Caki2 (cell line): ENCODE results near the gene EBPL. TPM values are rescaled to one million over a fixed set of nuclear protein-coding genes. Genes with fewer than 3 reads are reported as not detected.

Experiments used
- DNase-seq: peaks from one replicate; pipeline ENCODE4 v3.0.0-alpha.2; 2015; ENCODE audit warnings: low read depth
- in situ Hi-C: cut with HindIII; loops from 2 replicates; pipeline ENCODE4 v1.10.0; 2016; ENCODE audit warnings: low sequenced_read_pairs, low pct_unique_long_range_greater_than_20kb, mixed read lengths
- total RNA-seq: library from RNA; depleted of rRNA; stranded (reverse); fragments of >200 nt; shearing (Covaris generic); gene quantifications from 2 replicates; pipeline ENCODE4 v1.2.3, GENCODE V29; 2014; ENCODE audit warnings: low replicate concordance

The EBPL gene
- total RNA-seq, 1 experiment from 2014 or later = 177 TPM

- DNase-seq = no peak
- in situ Hi-C loops = no loop called here
These were observed 48.1 kb downstream of the EBPL start for GRCh38 chr13:49643035-49643646.

- no peak for DNase-seq
- in situ Hi-C loops = no loop called here
These were observed 49.4 kb downstream of the EBPL start for GRCh38 chr13:49641801-49642291.

- no peak for DNase-seq
- in situ Hi-C loops = no loop called here
These were observed 52.6 kb downstream of the EBPL start for GRCh38 chr13:49638744-49639072.

- in situ Hi-C loops = no loop called here
- DNase-seq = no peak
These were observed 53.1 kb downstream of the EBPL start for GRCh38 chr13:49638030-49638743.

- no peak for DNase-seq
- in situ Hi-C loops = no loop called here
These were observed 54.6 kb downstream of the EBPL start for GRCh38 chr13:49636705-49637104.

- in situ Hi-C loops = no loop called here
- no peak for DNase-seq
These were observed 55.5 kb downstream of the EBPL start for GRCh38 chr13:49635599-49636433.

- in situ Hi-C loops = no loop called here
- no peak for DNase-seq
These were observed 57.6 kb downstream of the EBPL start for GRCh38 chr13:49633710-49634109.

- in situ Hi-C loops = no loop called here
- DNase-seq = no peak
These were observed 59.1 kb downstream of the EBPL start for GRCh38 chr13:49632156-49632555.

- in situ Hi-C loops = no loop called here
- no peak for DNase-seq
These were observed 60.7 kb downstream of the EBPL start for GRCh38 chr13:49630580-49630979.

- DNase-seq = no peak
- in situ Hi-C loops = no loop called here
These were observed 61.3 kb downstream of the EBPL start for GRCh38 chr13:49629947-49630346.

GRCh38 chr13:49629196-49629938 lies 61.9 kb downstream of the EBPL start:
- DNase-seq = no peak
- in situ Hi-C loops = no loop called here

- in situ Hi-C loops = no loop called here
These were observed 63.2 kb downstream of the EBPL start, which contains the start of gene ARL11 for GRCh38 chr13:49627831-49628652. ARL11 (plus strand) TSS chr13:49628507; CDS start chr13:49630448, 1,941 bp downstream.

GRCh38 chr13:49625392-49626079 lies 65.8 kb downstream of the EBPL start:
- in situ Hi-C loops = no loop called here
- DNase-seq = peak; percentile 38

More at GRCh38 chr13:49627831-49628652, 63.2 kb downstream of the EBPL start, which contains the start of gene ARL11:
- no peak for DNase-seq

- in situ Hi-C loops = no loop called here
- no peak for DNase-seq
These were observed 67.1 kb downstream of the EBPL start for GRCh38 chr13:49624229-49624628.

- in situ Hi-C loops = no loop called here
- DNase-seq = no peak
These were observed 68.9 kb downstream of the EBPL start for GRCh38 chr13:49622174-49622946.

- DNase-seq = no peak
- in situ Hi-C loops = no loop called here
These were observed 71.1 kb downstream of the EBPL start for GRCh38 chr13:49620170-49620621.
